Measurements from ENCODE around the gene POLR2E.

DNA sequence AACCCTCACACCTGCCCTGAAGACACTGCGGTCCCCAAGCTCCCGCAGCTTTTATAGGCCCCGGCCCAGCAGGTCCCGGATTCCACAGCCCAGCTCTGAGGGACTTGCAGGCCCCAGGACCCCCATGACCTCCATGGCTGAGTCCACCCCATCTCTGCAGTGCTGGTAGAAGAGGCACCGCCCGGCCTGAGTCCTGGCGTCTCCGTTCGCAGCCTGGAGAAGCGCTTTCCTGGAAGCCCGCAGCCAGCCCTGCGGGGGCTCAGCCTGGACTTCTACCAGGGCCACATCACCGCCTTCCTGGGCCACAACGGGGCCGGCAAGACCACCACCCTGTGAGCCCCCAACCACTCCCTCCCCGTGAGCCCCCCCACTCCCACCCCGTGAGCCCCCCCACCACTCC is 46.1 kb downstream of the POLR2E start:
- no peak for TF ChIP-seq POLR2A (IDR thresholded peaks at IDR 0.05)
- TF ChIP-seq, protein P1, sequence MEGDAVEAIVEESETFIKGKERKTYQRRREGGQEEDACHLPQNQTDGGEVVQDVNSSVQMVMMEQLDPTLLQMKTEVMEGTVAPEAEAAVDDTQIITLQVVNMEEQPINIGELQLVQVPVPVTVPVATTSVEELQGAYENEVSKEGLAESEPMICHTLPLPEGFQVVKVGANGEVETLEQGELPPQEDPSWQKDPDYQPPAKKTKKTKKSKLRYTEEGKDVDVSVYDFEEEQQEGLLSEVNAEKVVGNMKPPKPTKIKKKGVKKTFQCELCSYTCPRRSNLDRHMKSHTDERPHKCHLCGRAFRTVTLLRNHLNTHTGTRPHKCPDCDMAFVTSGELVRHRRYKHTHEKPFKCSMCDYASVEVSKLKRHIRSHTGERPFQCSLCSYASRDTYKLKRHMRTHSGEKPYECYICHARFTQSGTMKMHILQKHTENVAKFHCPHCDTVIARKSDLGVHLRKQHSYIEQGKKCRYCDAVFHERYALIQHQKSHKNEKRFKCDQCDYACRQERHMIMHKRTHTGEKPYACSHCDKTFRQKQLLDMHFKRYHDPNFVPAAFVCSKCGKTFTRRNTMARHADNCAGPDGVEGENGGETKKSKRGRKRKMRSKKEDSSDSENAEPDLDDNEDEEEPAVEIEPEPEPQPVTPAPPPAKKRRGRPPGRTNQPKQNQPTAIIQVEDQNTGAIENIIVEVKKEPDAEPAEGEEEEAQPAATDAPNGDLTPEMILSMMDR (IDR thresholded peaks at IDR 0.05): no peak
